Subcutaneous preadipocyte (primary cell): Measurements from ENCODE around the gene MAD2L1BP. TPM values are rescaled to one million over a fixed set of nuclear protein-coding genes. Genes with fewer than 3 reads are reported as not detected.

Experiments
- total RNA-seq: library from RNA; depleted of rRNA; stranded (reverse); fragments of >200 nt; gene quantifications from 2 replicates; pipeline ENCODE4 v1.2.3, GENCODE V29; 2012

MAD2L1BP gene
- 16.0 and 26.1 TPM in 2 replicates for total RNA-seq

GRCh38 chr6:43635387-43636307 is at the start of gene MAD2L1BP:
TSS of gene MAD2L1BP (plus strand) at chr6:43635840. CDS start at chr6:43635876, 36 bp downstream.

GRCh38 chr6:43629104-43629504 is 6.5 kb upstream of the MAD2L1BP start, which contains the start of gene GTPBP2:
TSS of gene GTPBP2 (minus strand) at chr6:43629264. CDS start at chr6:43629162, 102 bp downstream.

GRCh38 chr6:43644940-43645612 is 9.4 kb downstream of the MAD2L1BP start, which contains the start of gene RSPH9:
TSS of gene RSPH9 (plus strand) at chr6:43645036. CDS start at chr6:43645099, 63 bp downstream.

GRCh38 chr6:43687437-43688347 is 52.1 kb downstream of the MAD2L1BP start, which contains the start of gene MRPS18A:
TSS of gene MRPS18A (minus strand) at chr6:43687791. CDS start at chr6:43687779, 12 bp downstream.

Other genes with a start within 250 kb of the MAD2L1BP start
- 23.1 and 30.7 TPM in 2 replicates for gene ABCC10, start 208.3 kb upstream of the MAD2L1BP start, total RNA-seq
- gene DLK2, start 180.3 kb upstream of the MAD2L1BP start, total RNA-seq, result 0.20 TPM in 1 of 2 replicates, not detected in the other
- 13.6 and 15.6 TPM in 2 replicates for gene TJAP1, start 158.3 kb upstream of the MAD2L1BP start, total RNA-seq
- gene LRRC73, start 125.5 kb upstream of the MAD2L1BP start, total RNA-seq, result 0.37 and 1.4 TPM in 2 replicates
- gene YIPF3, start 118.9 kb upstream of the MAD2L1BP start, total RNA-seq, result 62.8 and 68.0 TPM in 2 replicates
- gene POLR1C, start 118.8 kb upstream of the MAD2L1BP start, total RNA-seq, result 47.5 and 51.8 TPM in 2 replicates
- gene XPO5, start 59.8 kb upstream of the MAD2L1BP start, total RNA-seq, result 33.4 and 53.6 TPM in 2 replicates
- 22.4 and 30.1 TPM in 2 replicates for gene POLH, start 59.7 kb upstream of the MAD2L1BP start, total RNA-seq
- gene GTPBP2, start 6.6 kb upstream of the MAD2L1BP start, total RNA-seq, result 35.6 and 50.0 TPM in 2 replicates
- gene RSPH9, start 9.2 kb downstream of the MAD2L1BP start, total RNA-seq, result 0.39 and 0.73 TPM in 2 replicates
- 34.6 and 35.6 TPM in 2 replicates for gene MRPS18A, start 52.0 kb downstream of the MAD2L1BP start, total RNA-seq
- 119 and 133 TPM in 2 replicates for gene VEGFA, start 134.4 kb downstream of the MAD2L1BP start, total RNA-seq